ENCODE data around the gene PEG3. TPM values are rescaled to one million over a fixed set of nuclear protein-coding genes. Genes with fewer than 3 reads are reported as not detected.

PEG3 gene
- total and polyA plus RNA-seq, 9 of the 15 experiments (the other 6 are each of a cell fraction or from before 2014, with no cell fraction given): 0.04 to 0.40 TPM; not detected in 7

- H3K27me3 ChIP-seq (ENCODE audit: control insufficient read depth in 2 of 2, insufficient read depth in 2 of 2, low read length in 2 of 2): no peaks in the 10 kb centered on the region
- no peaks in the 10 kb centered on the region for H3K9me3 ChIP-seq (replicated peaks; ENCODE audit: control insufficient read depth, insufficient read depth, low read depth, low read length)
- FAIRE-seq (no peak), ATAC-seq (no peak), DNase-seq (ENCODE audit: extremely low read depth in 1 of 4, low spot score in 3 of 4) (no peak)
- no peaks in the 10 kb centered on the region for H3K36me3 ChIP-seq (ENCODE audit: control insufficient read depth, insufficient read depth, low read length)
- no peak overlapping the region for H3K4me3 ChIP-seq
- in situ Hi-C loops (cut with MboI): no loop called here
- H3K27ac ChIP-seq (ENCODE audit: extremely low read depth, low read depth, low read length): no peak overlapping the region
- ChIA-PET POLR2A (interaction anchor here (0.6 kb wide), 1 partner anchor 9 kb away, joined by 3 read pairs; no protein-coding TSS in a partner anchor), CTCF (ENCODE audit: low intra/inter-chr PET ratio) (no interaction called here)
- H4K20me1 ChIP-seq (replicated peaks; ENCODE audit: control insufficient read depth, insufficient read depth, low read length): no peaks in the 10 kb centered on the region
- no peak overlapping the region for H3K9ac ChIP-seq (ENCODE audit: insufficient read depth in 1 of 2, low read depth in 2 of 2, low read length in 2 of 2)
- H3K4me1 ChIP-seq (replicated peaks in 1 of 2; ENCODE audit: control insufficient read depth in 2 of 2, insufficient read depth in 2 of 2, low read length in 2 of 2): no peaks in the 10 kb centered on the region
- H3K9me1 ChIP-seq (ENCODE audit: control insufficient read depth, insufficient read depth, low read length): no peaks in the 10 kb centered on the region
- H3K4me2 ChIP-seq (ENCODE audit: insufficient read depth, low read length): no peak overlapping the region
- intact Hi-C loops (cut with micrococcal nuclease): no loop called here
- H3K79me2 ChIP-seq (ENCODE audit: control insufficient read depth, insufficient read depth, low read length): no peaks in the 10 kb centered on the region
- no peak overlapping the region for H2AFZ ChIP-seq (ENCODE audit: low read depth, low read length)
- no TSS peak for BruUV-seq (replicated peaks)
- 7% methylated on average over 5 of the region's 5 CpGs for WGBS (ENCODE audit: insufficient coverage, low coverage, missing lambda C conversion rate)
- TF ChIP-seq NCOA4 (IDR thresholded peaks at IDR 0.05; ENCODE audit: partially characterized antibody) (no peak), ZBTB12 (CRISPR knock-in tag; IDR thresholded peaks at IDR 0.05) (no peak), EHMT2 (IDR thresholded peaks at IDR 0.05) (no peak), HEY1 (CRISPR knock-in tag; IDR thresholded peaks at IDR 0.05; ENCODE audit: borderline replicate concordance) (no peak), C11orf30 (IDR thresholded peaks at IDR 0.05; ENCODE audit: low read depth) (no peak), EWSR1 (IDR thresholded peaks at IDR 0.05; ENCODE audit: borderline replicate concordance, low read depth, partially characterized antibody) (no peak)
These were observed 33.0 kb upstream of the PEG3 start for GRCh38 chr19:56873493-56873892.
